EH (cell line): Measurements from ENCODE around the gene KCTD4.

Experiments used
- DNase-seq: peaks from one replicate; pipeline ENCODE4 v3.0.0-alpha.2; 2015; ENCODE audit warnings: low read depth

KCTD4 gene

GRCh38 chr13:45174478-45174877 lies 26.4 kb downstream of the KCTD4 start:
- DNase-seq: no peak

GRCh38 chr13:45168555-45168930 lies 32.3 kb downstream of the KCTD4 start:
- no peak for DNase-seq

GRCh38 chr13:45167611-45168554 lies 33.0 kb downstream of the KCTD4 start:
- DNase-seq: no peak

GRCh38 chr13:45166858-45167257 lies 34.0 kb downstream of the KCTD4 start:
- DNase-seq: no peak

GRCh38 chr13:45162821-45163220 lies 38.0 kb downstream of the KCTD4 start:
- peak; percentile 76 for DNase-seq

- DNase-seq: peak; percentile 14
Observed at GRCh38 chr13:45162194-45162593, 38.7 kb downstream of the KCTD4 start.

- DNase-seq: no peak
Observed at GRCh38 chr13:45156565-45157361, 44.1 kb downstream of the KCTD4 start.

- DNase-seq: no peak
Observed at GRCh38 chr13:45149964-45150363, 50.9 kb downstream of the KCTD4 start.

- no peak for DNase-seq
Observed at GRCh38 chr13:45143346-45143751, 57.5 kb downstream of the KCTD4 start.
